Endothelial cell of hepatic sinusoid (primary cell): ENCODE measurements around the gene ISCA2.
"Not testable (repeated sequence)": the region's sequence is repeated elsewhere in the genome, so short reads cannot be mapped to it uniquely, and the experiment has no call there.

Experiments
- in situ Hi-C: cut with HindIII; loops from 2 replicates; pipeline ENCODE4 v1.10.0; 2017; ENCODE audit warnings: low sequenced_read_pairs

ISCA2 gene

DNA sequence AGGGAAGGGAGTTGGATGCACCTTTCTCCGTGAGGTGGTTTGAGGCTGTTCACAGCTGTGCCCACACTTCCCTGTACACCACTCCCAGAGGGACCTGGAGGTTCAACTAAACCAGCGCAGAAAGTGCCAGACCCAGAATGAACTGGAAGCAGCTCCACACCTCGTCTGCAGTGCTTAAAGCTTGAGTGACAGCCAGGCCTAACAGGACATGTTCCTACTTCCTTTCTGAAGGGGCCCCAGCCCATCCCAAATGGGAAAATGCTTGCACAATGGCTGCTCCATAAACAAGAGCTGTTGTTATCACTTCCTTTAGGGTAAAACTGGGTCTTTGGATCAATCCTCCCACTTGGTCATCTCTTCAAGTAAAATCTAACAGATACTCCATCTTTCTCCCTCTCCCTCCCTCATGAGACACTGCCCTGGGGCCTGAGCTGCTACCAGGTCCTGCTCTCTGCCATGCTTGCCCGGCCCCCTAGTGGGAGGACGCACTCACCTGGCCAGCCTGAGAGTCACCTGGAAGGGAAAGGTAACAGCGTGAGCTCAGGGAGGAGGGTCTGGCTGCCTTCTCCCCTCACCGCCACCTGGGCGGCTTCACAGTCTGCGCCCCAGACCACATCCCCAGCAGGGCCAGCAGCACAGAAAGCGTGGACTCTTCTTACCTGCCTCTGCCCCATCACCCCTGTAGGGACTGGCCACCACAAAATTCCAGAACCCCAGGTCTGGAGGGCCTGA is 33.5 kb downstream of the ISCA2 start:
- in situ Hi-C loops: no loop called here

GRCh38 chr14:74527736-74528280 is 34.2 kb downstream of the ISCA2 start:
- in situ Hi-C loops: no loop called here

GRCh38 chr14:74528406-74528805 is 34.8 kb downstream of the ISCA2 start:
- in situ Hi-C loops: no loop called here

- in situ Hi-C loops: no loop called here
Measured at GRCh38 chr14:74528886-74529285, 35.3 kb downstream of the ISCA2 start.

GRCh38 chr14:74531006-74531405 is 37.4 kb downstream of the ISCA2 start:
- in situ Hi-C loops: no loop called here

- in situ Hi-C loops: no loop called here
Measured at GRCh38 chr14:74531467-74531866, 37.9 kb downstream of the ISCA2 start.

DNA sequence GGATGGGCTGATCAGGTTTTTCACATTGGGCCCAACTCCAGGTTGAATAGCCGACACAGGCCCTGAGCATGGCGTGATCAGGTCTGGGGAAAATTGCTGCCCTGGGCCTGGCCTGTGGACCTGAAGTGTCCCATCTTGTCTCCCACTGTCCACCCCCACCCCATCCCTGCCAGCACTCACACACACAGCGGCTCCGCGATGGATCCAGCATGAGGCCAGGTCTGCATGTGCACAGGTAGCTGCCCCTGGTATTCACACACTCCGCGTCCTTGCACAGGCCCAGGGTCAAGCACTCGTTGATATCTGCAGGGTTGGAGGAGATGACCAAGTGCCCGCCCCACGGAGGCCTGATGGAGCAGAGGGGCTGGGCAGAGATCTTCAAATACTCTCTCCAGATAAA is 38.7 kb downstream of the ISCA2 start:
- in situ Hi-C loops: no loop called here

DNA sequence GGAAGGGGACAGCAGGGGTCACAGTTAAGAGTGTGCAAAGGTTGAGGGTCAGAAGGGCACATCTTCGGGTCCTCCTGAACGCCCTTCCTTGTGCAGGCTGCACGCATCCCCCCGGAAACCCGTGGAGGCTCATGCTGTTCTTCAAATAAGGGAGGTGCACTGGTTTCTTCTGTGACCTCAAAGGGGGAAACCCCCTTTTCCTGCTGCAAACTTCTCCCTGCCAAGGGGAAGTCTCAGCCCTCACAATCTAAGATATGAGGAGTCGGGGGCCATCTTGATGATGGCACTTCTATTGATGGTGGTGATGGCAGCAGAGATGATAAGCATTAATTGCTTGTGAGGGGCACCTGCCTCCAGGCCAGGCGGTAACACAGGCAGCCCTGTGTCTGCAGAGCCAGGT is 40.0 kb downstream of the ISCA2 start:
- in situ Hi-C loops: no loop called here

- in situ Hi-C loops: no loop called here
Measured at GRCh38 chr14:74535756-74536325, 42.3 kb downstream of the ISCA2 start.

DNA sequence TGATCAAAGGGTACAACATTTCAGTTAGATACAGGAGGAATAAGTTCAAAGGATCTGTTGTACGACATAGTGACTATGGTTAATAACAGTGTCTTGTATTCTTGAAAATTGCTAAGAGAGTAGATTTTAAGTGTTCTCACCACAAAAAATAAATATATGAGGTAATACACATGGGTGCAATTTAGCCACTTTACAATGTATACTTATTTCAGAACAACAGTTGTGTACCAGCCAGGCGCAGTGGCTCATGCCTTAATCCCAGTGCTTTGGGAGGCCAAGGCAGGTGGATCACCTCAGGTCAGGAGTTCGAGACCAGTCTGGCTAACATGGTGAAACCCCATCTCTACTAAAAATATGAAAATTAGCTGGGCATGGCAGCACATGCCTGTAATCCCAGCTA is 42.8 kb downstream of the ISCA2 start:
- in situ Hi-C loops: not testable (repeated sequence)

GRCh38 chr14:74538411-74539391 is 45.1 kb downstream of the ISCA2 start:
- in situ Hi-C loops: no loop called here

DNA sequence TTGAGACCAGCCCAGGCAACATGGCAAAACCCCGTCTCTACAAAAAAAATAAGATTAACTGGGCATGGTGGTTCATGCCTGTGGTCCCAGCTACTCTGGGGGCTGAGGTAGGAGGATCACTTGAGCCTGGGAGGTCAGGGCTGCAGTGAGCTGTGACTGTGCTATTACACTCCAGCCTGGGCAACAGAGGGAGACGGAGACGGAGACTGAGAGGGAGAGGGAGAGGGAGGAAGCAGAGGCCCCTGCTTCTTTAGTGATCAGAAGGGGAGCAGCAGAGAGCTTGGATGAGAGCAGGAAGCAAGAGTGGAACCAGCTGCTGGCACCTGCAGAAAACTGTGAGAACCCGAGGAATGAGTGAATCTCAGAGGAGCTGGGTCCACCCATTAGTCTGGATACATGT is 45.9 kb downstream of the ISCA2 start:
- in situ Hi-C loops: no loop called here

GRCh38 chr14:74541225-74541624 is 47.7 kb downstream of the ISCA2 start:
- in situ Hi-C loops: no loop called here

DNA sequence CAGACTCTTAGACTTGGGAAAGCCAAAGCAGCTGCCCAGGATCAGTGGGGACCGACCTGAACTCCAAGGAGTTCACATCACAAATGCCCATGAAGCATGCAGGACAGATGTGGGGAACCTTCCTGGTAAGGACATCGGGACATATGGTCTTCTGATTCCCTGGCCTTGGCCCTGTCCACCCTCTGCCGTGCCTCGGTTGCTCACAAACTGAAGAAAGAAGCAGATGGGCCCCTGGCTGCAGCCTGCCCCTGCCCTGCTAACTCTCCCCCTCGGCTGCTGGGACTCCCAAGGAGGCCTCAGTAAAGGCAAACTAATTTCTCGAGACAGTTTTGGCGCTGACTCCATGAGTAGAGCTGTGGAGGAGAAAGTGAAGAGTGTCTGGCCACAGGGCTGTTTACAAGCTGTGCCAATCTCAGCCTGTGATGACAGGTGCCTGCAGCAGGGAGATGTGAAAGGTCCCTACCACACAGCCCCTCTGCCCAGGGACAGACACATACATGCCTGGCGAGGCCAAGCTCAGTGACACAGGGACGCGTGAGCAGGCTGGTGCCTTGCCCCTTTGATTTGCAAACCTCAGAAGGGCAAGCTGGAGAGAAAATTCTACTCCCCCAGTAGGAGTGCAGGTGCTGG is 48.6 kb downstream of the ISCA2 start:
- in situ Hi-C loops: no loop called here

DNA sequence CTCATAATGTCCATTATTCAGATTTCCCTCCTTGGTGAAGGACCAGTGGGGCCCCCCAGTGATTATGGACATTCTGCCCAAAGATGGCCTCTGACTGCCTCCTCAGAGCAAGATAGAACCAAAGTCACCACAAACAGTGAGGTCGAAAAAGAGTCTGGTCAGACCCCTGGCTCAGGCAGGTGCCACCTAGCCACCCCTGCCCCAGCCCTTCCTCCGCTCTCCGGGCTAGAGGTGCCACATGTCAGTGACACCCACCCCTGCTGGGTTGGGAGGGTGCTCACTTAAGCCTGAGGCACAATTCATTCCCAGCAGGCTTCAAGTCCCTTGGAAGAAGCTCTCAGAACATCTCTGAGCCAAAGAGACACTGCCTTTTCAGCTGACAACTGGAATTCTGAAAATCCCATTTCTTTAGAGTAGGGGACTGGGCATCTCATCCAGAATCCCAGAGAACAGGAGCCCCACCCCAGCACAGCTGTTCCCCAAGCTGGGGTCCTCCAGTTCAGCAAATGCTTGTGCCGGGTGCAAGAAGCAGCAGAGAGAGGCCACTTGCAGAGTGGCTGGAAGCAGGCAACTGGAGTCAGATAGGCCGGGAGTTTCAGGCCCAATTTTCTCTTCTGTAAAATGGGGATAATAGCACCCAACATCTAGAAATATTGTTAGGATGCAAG is 50.3 kb downstream of the ISCA2 start:
- in situ Hi-C loops: no loop called here

DNA sequence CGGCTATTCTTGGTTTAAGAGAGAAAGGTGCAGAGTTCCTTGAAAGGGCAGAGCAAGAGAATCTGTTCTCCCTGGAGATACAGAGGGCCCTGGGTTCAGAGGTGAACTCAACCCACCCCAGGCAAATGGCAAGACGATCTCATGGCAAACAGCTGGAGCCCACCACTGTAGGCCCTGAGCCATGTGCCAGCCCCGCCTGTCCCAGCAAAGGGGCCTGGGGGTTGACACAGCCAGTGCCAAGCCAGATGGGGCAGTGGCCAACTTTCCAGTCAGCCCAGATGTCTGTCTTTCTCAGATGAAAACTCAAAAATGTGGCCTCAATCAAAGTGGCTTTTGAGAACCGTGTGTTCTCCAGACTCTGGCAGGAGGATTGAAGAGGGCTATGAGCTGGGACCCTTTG is 51.8 kb downstream of the ISCA2 start:
- in situ Hi-C loops: loop anchor here (5.0 kb wide), 1 partner anchor 97 kb away; no protein-coding TSS in a partner anchor

DNA sequence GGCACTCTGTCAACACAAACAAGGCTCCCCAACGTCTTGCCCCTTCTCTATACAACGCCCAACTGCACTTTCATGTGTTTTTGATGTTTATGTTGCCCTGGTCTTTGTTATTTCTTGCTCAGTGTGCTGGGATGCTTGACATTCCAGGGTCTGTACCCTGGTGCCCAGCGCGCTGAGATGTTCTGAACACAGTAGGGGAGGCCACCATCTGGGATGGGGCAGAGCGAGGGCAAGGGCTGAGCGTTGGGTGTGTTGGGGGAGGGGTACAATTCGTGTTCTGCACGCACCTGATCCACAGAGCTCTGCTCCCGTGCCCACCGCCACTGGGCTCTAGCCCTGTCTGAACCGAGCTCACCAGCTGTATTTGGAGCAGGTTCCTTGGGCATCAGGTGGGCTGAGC is 52.9 kb downstream of the ISCA2 start:
- in situ Hi-C loops: loop anchor here (5.0 kb wide), 1 partner anchor 96 kb away; no protein-coding TSS in a partner anchor
